Lower leg skin (tissue), 3 donors: ENCODE data around the gene TMEM174.

Source experiments
- POLR2A ChIP-seq, 2 donors: fragments of 450-650 bp; IDR thresholded peaks; one replicate each; pipeline ENCODE4 v1.6.1; 2016 to 2017; ENCODE audit warnings: antibody characterized with exemption in 2 of 2, mild to moderate bottlenecking in 1 of 2, moderate library complexity in 1 of 2
- TF ChIP-seq, protein P1 (sequence below), 3 donors: fragments of 450-650 bp; IDR thresholded peaks; one replicate each; pipeline ENCODE4 v1.5.1; 2016; ENCODE audit warnings: antibody characterized with exemption in 3 of 3, mild to moderate bottlenecking in 3 of 3, moderate library complexity in 2 of 3

DNA sequence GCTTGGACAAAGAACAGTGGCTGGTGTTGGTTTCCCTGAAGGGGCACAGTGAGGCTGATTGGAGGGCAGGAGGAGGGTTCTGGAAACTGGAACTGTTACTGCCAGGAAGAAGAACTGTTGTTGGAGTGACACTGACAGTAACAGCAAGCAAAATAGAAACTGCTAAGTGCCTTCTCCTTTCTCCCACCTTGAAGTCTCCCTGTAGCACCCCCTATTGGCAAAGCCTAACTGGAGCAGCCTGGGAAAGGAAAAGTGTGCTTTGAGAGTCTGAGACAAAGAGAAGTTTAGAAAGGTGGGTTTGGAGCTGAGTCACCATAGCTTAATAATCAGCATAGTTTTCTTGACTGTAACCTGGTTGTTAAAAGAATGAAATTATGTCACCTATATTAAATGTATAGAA, 2.5 kb upstream of the TMEM174 start:
- TF ChIP-seq, protein P1, sequence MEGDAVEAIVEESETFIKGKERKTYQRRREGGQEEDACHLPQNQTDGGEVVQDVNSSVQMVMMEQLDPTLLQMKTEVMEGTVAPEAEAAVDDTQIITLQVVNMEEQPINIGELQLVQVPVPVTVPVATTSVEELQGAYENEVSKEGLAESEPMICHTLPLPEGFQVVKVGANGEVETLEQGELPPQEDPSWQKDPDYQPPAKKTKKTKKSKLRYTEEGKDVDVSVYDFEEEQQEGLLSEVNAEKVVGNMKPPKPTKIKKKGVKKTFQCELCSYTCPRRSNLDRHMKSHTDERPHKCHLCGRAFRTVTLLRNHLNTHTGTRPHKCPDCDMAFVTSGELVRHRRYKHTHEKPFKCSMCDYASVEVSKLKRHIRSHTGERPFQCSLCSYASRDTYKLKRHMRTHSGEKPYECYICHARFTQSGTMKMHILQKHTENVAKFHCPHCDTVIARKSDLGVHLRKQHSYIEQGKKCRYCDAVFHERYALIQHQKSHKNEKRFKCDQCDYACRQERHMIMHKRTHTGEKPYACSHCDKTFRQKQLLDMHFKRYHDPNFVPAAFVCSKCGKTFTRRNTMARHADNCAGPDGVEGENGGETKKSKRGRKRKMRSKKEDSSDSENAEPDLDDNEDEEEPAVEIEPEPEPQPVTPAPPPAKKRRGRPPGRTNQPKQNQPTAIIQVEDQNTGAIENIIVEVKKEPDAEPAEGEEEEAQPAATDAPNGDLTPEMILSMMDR (IDR thresholded peaks at IDR 0.05) = no peak
- no peak for TF ChIP-seq POLR2A (IDR thresholded peaks at IDR 0.05)
